ENCODE measurements around the gene CNTNAP2.

DNA sequence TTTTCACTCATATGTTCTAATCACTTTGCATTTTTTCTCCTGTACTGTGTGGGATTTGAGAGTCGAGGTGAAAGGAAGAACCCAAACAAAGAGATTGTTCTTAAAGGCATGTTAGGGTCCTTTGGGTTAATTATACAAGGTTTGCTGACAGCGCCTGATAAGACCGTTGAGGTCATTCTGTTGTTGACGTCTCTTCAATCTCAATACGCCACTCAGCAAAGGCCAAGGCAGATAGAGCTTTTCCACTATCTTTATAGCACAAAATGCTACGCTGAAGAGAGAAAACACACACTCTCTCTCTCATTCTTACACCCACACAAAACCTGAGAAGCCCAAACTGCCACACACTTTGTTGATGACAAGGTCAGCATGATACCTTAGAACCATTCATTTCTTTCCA, 228.7 kb downstream of the CNTNAP2 start:
- TF ChIP-seq, protein P1, sequence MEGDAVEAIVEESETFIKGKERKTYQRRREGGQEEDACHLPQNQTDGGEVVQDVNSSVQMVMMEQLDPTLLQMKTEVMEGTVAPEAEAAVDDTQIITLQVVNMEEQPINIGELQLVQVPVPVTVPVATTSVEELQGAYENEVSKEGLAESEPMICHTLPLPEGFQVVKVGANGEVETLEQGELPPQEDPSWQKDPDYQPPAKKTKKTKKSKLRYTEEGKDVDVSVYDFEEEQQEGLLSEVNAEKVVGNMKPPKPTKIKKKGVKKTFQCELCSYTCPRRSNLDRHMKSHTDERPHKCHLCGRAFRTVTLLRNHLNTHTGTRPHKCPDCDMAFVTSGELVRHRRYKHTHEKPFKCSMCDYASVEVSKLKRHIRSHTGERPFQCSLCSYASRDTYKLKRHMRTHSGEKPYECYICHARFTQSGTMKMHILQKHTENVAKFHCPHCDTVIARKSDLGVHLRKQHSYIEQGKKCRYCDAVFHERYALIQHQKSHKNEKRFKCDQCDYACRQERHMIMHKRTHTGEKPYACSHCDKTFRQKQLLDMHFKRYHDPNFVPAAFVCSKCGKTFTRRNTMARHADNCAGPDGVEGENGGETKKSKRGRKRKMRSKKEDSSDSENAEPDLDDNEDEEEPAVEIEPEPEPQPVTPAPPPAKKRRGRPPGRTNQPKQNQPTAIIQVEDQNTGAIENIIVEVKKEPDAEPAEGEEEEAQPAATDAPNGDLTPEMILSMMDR (IDR thresholded peaks at IDR 0.05) = no peak
- no peak for TF ChIP-seq POLR2A (IDR thresholded peaks at IDR 0.05)

All from suprapubic skin (tissue), 3 donors.